Measurements from ENCODE around the gene EPGN. TPM values are rescaled to one million over a fixed set of nuclear protein-coding genes. Genes with fewer than 3 reads are reported as not detected.

Gene EPGN
- total and polyA plus RNA-seq, 2 donors (not counting 3 experiments of a cell fraction or from before 2014, with no cell fraction given), result 1.2 TPM; not detected in 1

GRCh38 chr4:74322301-74322700 lies 14.0 kb downstream of the EPGN start:
- Histone ChIP-seq H3K9me3 (replicated peaks; ENCODE audit: control insufficient read depth, insufficient read depth, low read length) (no peaks in the 10 kb centered on the region), H3K9me1 (replicated peaks; ENCODE audit: control insufficient read depth, extremely low read depth, insufficient read depth, low read length) (no peaks in the 10 kb centered on the region), H3K4me3 (replicated peaks in 1 of 3; ENCODE audit: insufficient read depth in 1 of 3, low read depth in 1 of 3, low read length in 3 of 3) (no peak overlapping the region), H3K79me2 (ENCODE audit: control insufficient read depth, insufficient read depth, low read length) (no peaks in the 10 kb centered on the region), H3K4me2 (ENCODE audit: insufficient read depth, low read length) (no peak overlapping the region), H2AFZ (ENCODE audit: low read depth, low read length) (no peak overlapping the region), H3K27me3 (ENCODE audit: control insufficient read depth in 2 of 2, insufficient read depth in 2 of 2, low read length in 2 of 2) (no peaks in the 10 kb centered on the region), H3K9ac (replicated peaks; ENCODE audit: extremely low read depth, insufficient read depth, low read length) (no peak overlapping the region), H3K36me3 (ENCODE audit: control insufficient read depth in 2 of 2, extremely low read depth in 1 of 2, insufficient read depth in 2 of 2, low read length in 2 of 2) (no peaks in the 10 kb centered on the region), H3K27ac (ENCODE audit: insufficient read depth, low read depth, low read length) (no peak overlapping the region), H3K4me1 (ENCODE audit: control insufficient read depth, extremely low read depth, insufficient read depth, low read length) (peaks cover 4% of the 10 kb centered on the region), H4K20me1 (replicated peaks; ENCODE audit: control insufficient read depth, extremely low read depth, insufficient read depth, low read length) (no peaks in the 10 kb centered on the region)
- FAIRE-seq (no peak), DNase-seq (ENCODE audit: low read depth, low spot score) (no peak)
- dilution Hi-C loops (cut with MboI; ENCODE audit: extremely low pct_ligation_motif_present, low sequenced_read_pairs) (no loop called here), intact Hi-C loops (cut with micrococcal nuclease) (loop anchor here (5.0 to 10.0 kb wide), 2 partner anchors 125 to 612 kb away; partner anchors contain the start of genes AREG and PARM1)
- no TSS peak for BruUV-seq (replicated peaks)
- ChIA-PET CTCF (interaction anchor here (0.7 to 11.3 kb wide), 11 partner anchors 10 to 1146 kb away, joined by 3 to 378 read pairs (median 17); no protein-coding TSS in a partner anchor), POLR2A (no interaction called here)
- TF ChIP-seq GATA2 (IDR thresholded peaks at IDR 0.05; ENCODE audit: insufficient read depth, insufficient read length, low read depth, low read length) (no peak), FOS (IDR thresholded peaks at IDR 0.05; ENCODE audit: borderline replicate concordance, insufficient read depth, low read length) (no peak), JUN (IDR thresholded peaks at IDR 0.05; ENCODE audit: borderline replicate concordance, insufficient read depth, insufficient read length, low read depth) (no peak), MYC (IDR thresholded peaks at IDR 0.05; ENCODE audit: low read depth, low read length) (no peak), CTCF (IDR thresholded peaks at IDR 0.05; ENCODE audit: extremely low read depth in 1 of 2, insufficient read depth in 1 of 2, low read depth in 1 of 2, low read length in 2 of 2) (no peak), EZH2 (IDR thresholded peaks at IDR 0.05; ENCODE audit: borderline replicate concordance, low read depth, low read length, severe bottlenecking) (no peak), POLR2A (IDR thresholded peaks at IDR 0.05; ENCODE audit: low read depth, low read length) (no peak), POLR2AphosphoS5 (IDR thresholded peaks at IDR 0.05; ENCODE audit: insufficient read depth, low read depth, low read length) (no peak), MAX (IDR thresholded peaks at IDR 0.05; ENCODE audit: insufficient read depth, insufficient read length) (no peak)
